ENCODE data around the gene RECQL5. TPM values are rescaled to one million over a fixed set of nuclear protein-coding genes. Genes with fewer than 3 reads are reported as not detected.

The RECQL5 gene
- total RNA-seq, 1 donor from 2014 or later, result 64.7 TPM

- TF ChIP-seq CTCF (conservative IDR thresholded peaks at IDR 0.05), result no peak
- Mint-ChIP-seq H3K4me3 (no peak overlapping the region), H3K9me3 (no peaks in the 10 kb centered on the region), H3K27ac (no peak overlapping the region), H3K4me1 (ENCODE audit: unreplicated experiment) (peaks cover 13% of the 10 kb centered on the region), H3K27me3 (no peaks in the 10 kb centered on the region), H3K36me3 (no peaks in the 10 kb centered on the region)
- DNase-seq (ENCODE audit: extremely low spot score, unreplicated experiment), result no peak
Measured at GRCh38 chr17:75632428-75632827, 34.5 kb downstream of the RECQL5 start.

GRCh38 chr17:75631353-75631752 is 35.6 kb downstream of the RECQL5 start:
- DNase-seq (ENCODE audit: extremely low spot score, unreplicated experiment), result no peak
- Mint-ChIP-seq H3K4me3 (no peak overlapping the region), H3K36me3 (no peaks in the 10 kb centered on the region), H3K27me3 (no peaks in the 10 kb centered on the region), H3K4me1 (ENCODE audit: unreplicated experiment) (peaks cover 13% of the 10 kb centered on the region), H3K27ac (no peak overlapping the region), H3K9me3 (no peaks in the 10 kb centered on the region)
- no peak for TF ChIP-seq CTCF (conservative IDR thresholded peaks at IDR 0.05)

GRCh38 chr17:75630071-75630917 is 36.7 kb downstream of the RECQL5 start:
- Mint-ChIP-seq H3K27ac (no peak overlapping the region), H3K4me1 (ENCODE audit: unreplicated experiment) (peaks cover 13% of the 10 kb centered on the region), H3K36me3 (no peaks in the 10 kb centered on the region), H3K9me3 (no peaks in the 10 kb centered on the region), H3K4me3 (no peak overlapping the region), H3K27me3 (no peaks in the 10 kb centered on the region)
- no peak for DNase-seq (ENCODE audit: extremely low spot score, unreplicated experiment)
- no peak for TF ChIP-seq CTCF (conservative IDR thresholded peaks at IDR 0.05)

- Mint-ChIP-seq H3K4me3 (no peak overlapping the region), H3K4me1 (ENCODE audit: unreplicated experiment) (peaks cover 5% of the 10 kb centered on the region), H3K27me3 (no peaks in the 10 kb centered on the region), H3K9me3 (no peaks in the 10 kb centered on the region), H3K36me3 (no peaks in the 10 kb centered on the region), H3K27ac (no peak overlapping the region)
- DNase-seq (ENCODE audit: extremely low spot score, unreplicated experiment), result no peak
- no peak for TF ChIP-seq CTCF (conservative IDR thresholded peaks at IDR 0.05)
Measured at GRCh38 chr17:75629157-75629556, 37.8 kb downstream of the RECQL5 start.

GRCh38 chr17:75628425-75628824 is 38.5 kb downstream of the RECQL5 start:
- Mint-ChIP-seq H3K27ac (no peak overlapping the region), H3K4me3 (no peak overlapping the region), H3K9me3 (no peaks in the 10 kb centered on the region), H3K4me1 (ENCODE audit: unreplicated experiment) (no peaks in the 10 kb centered on the region), H3K36me3 (no peaks in the 10 kb centered on the region), H3K27me3 (no peaks in the 10 kb centered on the region)
- TF ChIP-seq CTCF (conservative IDR thresholded peaks at IDR 0.05), result no peak
- DNase-seq (ENCODE audit: extremely low spot score, unreplicated experiment), result no peak
